GM23338 (cell line): Measurements from ENCODE around the gene UHRF2. TPM values are rescaled to one million over a fixed set of nuclear protein-coding genes. Genes with fewer than 3 reads are reported as not detected.

ENCODE experiments used
- ATAC-seq: fragments of 200-7000 bp; cut with Tn5 transposase; 3 replicates; pipeline ENCODE4 v1.9.1; 2020
- DNase-seq: peaks from one replicate; pipeline ENCODE4 v3.0.0-alpha.2; 2015; ENCODE audit warnings: low spot score
- H2AFZ ChIP-seq: fragments of 200-600 bp; sonication (generic); 2 replicates; pipeline ENCODE4 v1.8.0; 2016; ENCODE audit warnings: antibody characterized with exemption, mild to moderate bottlenecking, moderate library complexity
- H3F3A ChIP-seq: fragments of 200-600 bp; sonication (generic); replicated peaks from 2 replicates; pipeline ENCODE4 v1.8.0; 2017; ENCODE audit warnings: antibody characterized with exemption, mixed run types, low read depth
- H3K27ac ChIP-seq: fragments of 200-600 bp; sonication (generic); 2 replicates; pipeline ENCODE4 v1.6.1; 2016; ENCODE audit warnings: low read depth
- H3K27me3 ChIP-seq: fragments of 200-600 bp; sonication (generic); 2 replicates; pipeline ENCODE4 v1.8.0; 2016; ENCODE audit warnings: mild to moderate bottlenecking, mixed run types, moderate library complexity; ENCODE audit not compliant: insufficient read depth
- H3K36me3 ChIP-seq: fragments of 200-600 bp; sonication (generic); 2 replicates; pipeline ENCODE4 v1.8.0; 2016; ENCODE audit warnings: mild to moderate bottlenecking; ENCODE audit not compliant: insufficient read depth
- H3K4me1 ChIP-seq: fragments of 200-600 bp; sonication (generic); 2 replicates; pipeline ENCODE4 v1.8.0; 2016; ENCODE audit warnings: mild to moderate bottlenecking, moderate library complexity; ENCODE audit not compliant: insufficient read depth
- H3K4me2 ChIP-seq: fragments of 200-600 bp; sonication (generic); 2 replicates; pipeline ENCODE4 v1.7.1; 2017; ENCODE audit warnings: mixed run types
- H3K4me3 ChIP-seq: fragments of 200-600 bp; sonication (generic); 2 replicates; pipeline ENCODE4 v1.6.1; 2016; ENCODE audit warnings: mixed run types
- H3K79me2 ChIP-seq: fragments of 200-600 bp; sonication (generic); replicated peaks from 2 replicates; pipeline ENCODE4 v1.8.0; 2017; ENCODE audit warnings: mild to moderate bottlenecking; ENCODE audit not compliant: insufficient read depth
- H3K9me2 ChIP-seq: fragments of 200-600 bp; sonication (generic); 2 replicates; pipeline ENCODE4 v1.8.0; 2017; ENCODE audit not compliant: insufficient read depth
- H4K20me1 ChIP-seq: fragments of 200-600 bp; sonication (generic); replicated peaks from 2 replicates; pipeline ENCODE4 v1.8.0; 2017; ENCODE audit warnings: mild to moderate bottlenecking; ENCODE audit not compliant: insufficient read depth
- H3K27ac Mint-ChIP-seq: 2 replicates; pipeline ENCODE4 v1.8.0; 2020; ENCODE audit warnings: inconsistent platforms, mild to moderate bottlenecking, moderate library complexity, mixed read lengths
- H3K27me3 Mint-ChIP-seq: 3 replicates; pipeline ENCODE4 v1.8.0; 2022; ENCODE audit warnings: low read depth, mild to moderate bottlenecking, moderate library complexity, mixed read lengths, inconsistent platforms; ENCODE audit not compliant: insufficient read depth, poor library complexity
- H3K36me3 Mint-ChIP-seq: 3 replicates; pipeline ENCODE4 v1.8.0; 2021; ENCODE audit warnings: low read depth, mild to moderate bottlenecking, inconsistent platforms, moderate library complexity, mixed read lengths
- H3K4me1 Mint-ChIP-seq: 3 replicates; pipeline ENCODE4 v1.8.0; 2020; ENCODE audit warnings: mild to moderate bottlenecking, inconsistent platforms, mixed read lengths
- H3K4me3 Mint-ChIP-seq: 3 replicates; pipeline ENCODE4 v1.8.0; 2021; ENCODE audit warnings: moderate library complexity, mild to moderate bottlenecking, inconsistent platforms, mixed read lengths
- H3K9me3 Mint-ChIP-seq: 3 replicates; pipeline ENCODE4 v1.8.0; 2020; ENCODE audit warnings: moderate library complexity, mild to moderate bottlenecking, inconsistent platforms, mixed read lengths
- ETS1 ChIP-seq: IDR thresholded peaks from 2 replicates; pipeline ENCODE4 v1.6.1; 2016; ENCODE audit warnings: antibody characterized with exemption
- REST ChIP-seq: IDR thresholded peaks from one replicate; pipeline ENCODE4 v1.6.1; 2018; ENCODE audit warnings: antibody characterized with exemption; ENCODE audit not compliant: unreplicated experiment
- polyA plus RNA-seq: library from polyadenylated mRNA; unstranded; fragments of >200 nt; fragmentation: Nextera tagmentation; extraction: Ambion mirVana; gene quantifications from 2 replicates; pipeline ENCODE4 v1.2.1, GENCODE V29; 2016
- total RNA-seq: library from RNA; depleted of rRNA; stranded (reverse); fragments of >200 nt; shearing (Covaris generic); gene quantifications from 2 replicates; pipeline ENCODE4 v1.2.3, GENCODE V29; 2014
- TF ChIP-seq, protein P1 (sequence below): fragments of 250-450 bp; sonication (Bioruptor Pico); IDR thresholded peaks from 2 replicates; pipeline ENCODE4 v1.5.0; 2020; ENCODE audit warnings: mild to moderate bottlenecking, moderate library complexity

Gene UHRF2
- total and polyA plus RNA-seq, 2 experiments from 2014 or later: 15.1 to 51.6 TPM

GRCh38 chr9:6460189-6460768, 47.3 kb downstream of the UHRF2 start:
- H3K27ac Mint-ChIP-seq: no peak overlapping the region
- Histone ChIP-seq H3K9me2 (no peaks in the 10 kb centered on the region), H3F3A (no peaks in the 10 kb centered on the region), H3K36me3 (no peaks in the 10 kb centered on the region), H4K20me1 (peaks cover 24% of the 10 kb centered on the region), H3K4me2 (no peak overlapping the region), H2AFZ (no peak overlapping the region), H3K79me2 (peaks cover 71% of the 10 kb centered on the region), H3K4me1 (no peaks in the 10 kb centered on the region), H3K4me3 (no peak overlapping the region), H3K27ac (no peak overlapping the region), H3K27me3 (no peaks in the 10 kb centered on the region)
- no peaks in the 10 kb centered on the region for H3K27me3 Mint-ChIP-seq
- H3K4me3 Mint-ChIP-seq: no peak overlapping the region
- DNase-seq: no peak
- H3K9me3 Mint-ChIP-seq: no peaks in the 10 kb centered on the region; the same call in 2 of the 3 replicates
- TF ChIP-seq, protein P1, sequence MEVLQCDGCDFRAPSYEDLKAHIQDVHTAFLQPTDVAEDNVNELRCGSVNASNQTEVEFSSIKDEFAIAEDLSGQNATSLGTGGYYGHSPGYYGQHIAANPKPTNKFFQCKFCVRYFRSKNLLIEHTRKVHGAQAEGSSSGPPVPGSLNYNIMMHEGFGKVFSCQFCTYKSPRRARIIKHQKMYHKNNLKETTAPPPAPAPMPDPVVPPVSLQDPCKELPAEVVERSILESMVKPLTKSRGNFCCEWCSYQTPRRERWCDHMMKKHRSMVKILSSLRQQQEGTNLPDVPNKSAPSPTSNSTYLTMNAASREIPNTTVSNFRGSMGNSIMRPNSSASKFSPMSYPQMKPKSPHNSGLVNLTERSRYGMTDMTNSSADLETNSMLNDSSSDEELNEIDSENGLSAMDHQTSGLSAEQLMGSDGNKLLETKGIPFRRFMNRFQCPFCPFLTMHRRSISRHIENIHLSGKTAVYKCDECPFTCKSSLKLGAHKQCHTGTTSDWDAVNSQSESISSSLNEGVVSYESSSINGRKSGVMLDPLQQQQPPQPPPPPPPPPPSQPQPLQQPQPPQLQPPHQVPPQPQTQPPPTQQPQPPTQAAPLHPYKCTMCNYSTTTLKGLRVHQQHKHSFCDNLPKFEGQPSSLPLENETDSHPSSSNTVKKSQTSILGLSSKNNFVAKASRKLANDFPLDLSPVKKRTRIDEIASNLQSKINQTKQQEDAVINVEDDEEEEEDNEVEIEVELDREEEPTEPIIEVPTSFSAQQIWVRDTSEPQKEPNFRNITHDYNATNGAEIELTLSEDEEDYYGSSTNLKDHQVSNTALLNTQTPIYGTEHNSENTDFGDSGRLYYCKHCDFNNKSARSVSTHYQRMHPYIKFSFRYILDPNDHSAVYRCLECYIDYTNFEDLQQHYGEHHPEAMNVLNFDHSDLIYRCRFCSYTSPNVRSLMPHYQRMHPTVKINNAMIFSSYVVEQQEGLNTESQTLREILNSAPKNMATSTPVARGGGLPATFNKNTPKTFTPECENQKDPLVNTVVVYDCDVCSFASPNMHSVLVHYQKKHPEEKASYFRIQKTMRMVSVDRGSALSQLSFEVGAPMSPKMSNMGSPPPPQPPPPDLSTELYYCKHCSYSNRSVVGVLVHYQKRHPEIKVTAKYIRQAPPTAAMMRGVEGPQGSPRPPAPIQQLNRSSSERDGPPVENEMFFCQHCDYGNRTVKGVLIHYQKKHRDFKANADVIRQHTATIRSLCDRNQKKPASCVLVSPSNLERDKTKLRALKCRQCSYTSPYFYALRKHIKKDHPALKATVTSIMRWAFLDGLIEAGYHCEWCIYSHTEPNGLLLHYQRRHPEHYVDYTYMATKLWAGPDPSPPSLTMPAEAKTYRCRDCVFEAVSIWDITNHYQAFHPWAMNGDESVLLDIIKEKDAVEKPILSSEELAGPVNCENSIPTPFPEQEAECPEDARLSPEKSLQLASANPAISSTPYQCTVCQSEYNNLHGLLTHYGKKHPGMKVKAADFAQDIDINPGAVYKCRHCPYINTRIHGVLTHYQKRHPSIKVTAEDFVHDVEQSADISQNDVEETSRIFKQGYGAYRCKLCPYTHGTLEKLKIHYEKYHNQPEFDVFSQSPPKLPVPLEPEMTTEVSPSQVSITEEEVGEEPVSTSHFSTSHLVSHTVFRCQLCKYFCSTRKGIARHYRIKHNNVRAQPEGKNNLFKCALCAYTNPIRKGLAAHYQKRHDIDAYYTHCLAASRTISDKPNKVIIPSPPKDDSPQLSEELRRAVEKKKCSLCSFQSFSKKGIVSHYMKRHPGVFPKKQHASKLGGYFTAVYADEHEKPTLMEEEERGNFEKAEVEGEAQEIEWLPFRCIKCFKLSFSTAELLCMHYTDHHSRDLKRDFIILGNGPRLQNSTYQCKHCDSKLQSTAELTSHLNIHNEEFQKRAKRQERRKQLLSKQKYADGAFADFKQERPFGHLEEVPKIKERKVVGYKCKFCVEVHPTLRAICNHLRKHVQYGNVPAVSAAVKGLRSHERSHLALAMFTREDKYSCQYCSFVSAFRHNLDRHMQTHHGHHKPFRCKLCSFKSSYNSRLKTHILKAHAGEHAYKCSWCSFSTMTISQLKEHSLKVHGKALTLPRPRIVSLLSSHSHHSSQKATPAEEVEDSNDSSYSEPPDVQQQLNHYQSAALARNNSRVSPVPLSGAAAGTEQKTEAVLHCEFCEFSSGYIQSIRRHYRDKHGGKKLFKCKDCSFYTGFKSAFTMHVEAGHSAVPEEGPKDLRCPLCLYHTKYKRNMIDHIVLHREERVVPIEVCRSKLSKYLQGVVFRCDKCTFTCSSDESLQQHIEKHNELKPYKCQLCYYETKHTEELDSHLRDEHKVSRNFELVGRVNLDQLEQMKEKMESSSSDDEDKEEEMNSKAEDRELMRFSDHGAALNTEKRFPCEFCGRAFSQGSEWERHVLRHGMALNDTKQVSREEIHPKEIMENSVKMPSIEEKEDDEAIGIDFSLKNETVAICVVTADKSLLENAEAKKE (CRISPR knock-in tag): no peak
- no peak for TF ChIP-seq ETS1
- TF ChIP-seq REST: no peak
- peaks cover 20% of the 10 kb centered on the region; the same call in 2 of the 3 replicates for H3K36me3 Mint-ChIP-seq
- H3K4me1 Mint-ChIP-seq: no peaks in the 10 kb centered on the region
- ATAC-seq: no peak
